Activated naive CD4-positive, alpha-beta T cell treated with anti-CD3 and anti-CD28 coated beads, Interleukin-2, amount 50 U/mL, for 24 hours (primary cell): ENCODE measurements around the gene ZFP62.

ENCODE experiments used
- H3K27ac Mint-ChIP-seq: one replicate; pipeline ENCODE4 v1.8.0; 2021; ENCODE audit warnings: mild to moderate bottlenecking, mixed read lengths
- H3K27me3 Mint-ChIP-seq: one replicate; pipeline ENCODE4 v1.8.0; 2021; ENCODE audit warnings: mixed read lengths
- H3K36me3 Mint-ChIP-seq: one replicate; pipeline ENCODE4 v1.8.0; 2021; ENCODE audit warnings: mixed read lengths
- H3K4me1 Mint-ChIP-seq: one replicate; pipeline ENCODE4 v1.8.0; 2021; ENCODE audit warnings: mixed read lengths
- H3K4me3 Mint-ChIP-seq: one replicate; pipeline ENCODE4 v1.8.0; 2021; ENCODE audit warnings: mild to moderate bottlenecking, mixed read lengths
- H3K9me3 Mint-ChIP-seq: one replicate; pipeline ENCODE4 v1.8.0; 2021; ENCODE audit warnings: mixed read lengths

ZFP62 gene

GRCh38 chr5:180873615-180874520, 12.8 kb upstream of the ZFP62 start:
- Mint-ChIP-seq H3K27ac (no peak overlapping the region), H3K4me1 (no peaks in the 10 kb centered on the region), H3K27me3 (no peaks in the 10 kb centered on the region)

GRCh38 chr5:180872419-180872818, 11.3 kb upstream of the ZFP62 start:
- Mint-ChIP-seq H3K9me3 (no peaks in the 10 kb centered on the region), H3K27me3 (peaks cover 2% of the 10 kb centered on the region), H3K36me3 (no peaks in the 10 kb centered on the region), H3K27ac (no peak overlapping the region), H3K4me1 (no peaks in the 10 kb centered on the region), H3K4me3 (no peak overlapping the region)

More at GRCh38 chr5:180873615-180874520, 12.8 kb upstream of the ZFP62 start:
- no peaks in the 10 kb centered on the region for H3K36me3 Mint-ChIP-seq
- H3K4me3 Mint-ChIP-seq: no peak overlapping the region
- H3K9me3 Mint-ChIP-seq: no peaks in the 10 kb centered on the region

GRCh38 chr5:180870276-180871068, 9.4 kb upstream of the ZFP62 start:
- Mint-ChIP-seq H3K9me3 (no peaks in the 10 kb centered on the region), H3K4me1 (no peaks in the 10 kb centered on the region), H3K27ac (no peak overlapping the region), H3K27me3 (peaks cover 2% of the 10 kb centered on the region), H3K4me3 (no peak overlapping the region), H3K36me3 (no peaks in the 10 kb centered on the region)

DNA sequence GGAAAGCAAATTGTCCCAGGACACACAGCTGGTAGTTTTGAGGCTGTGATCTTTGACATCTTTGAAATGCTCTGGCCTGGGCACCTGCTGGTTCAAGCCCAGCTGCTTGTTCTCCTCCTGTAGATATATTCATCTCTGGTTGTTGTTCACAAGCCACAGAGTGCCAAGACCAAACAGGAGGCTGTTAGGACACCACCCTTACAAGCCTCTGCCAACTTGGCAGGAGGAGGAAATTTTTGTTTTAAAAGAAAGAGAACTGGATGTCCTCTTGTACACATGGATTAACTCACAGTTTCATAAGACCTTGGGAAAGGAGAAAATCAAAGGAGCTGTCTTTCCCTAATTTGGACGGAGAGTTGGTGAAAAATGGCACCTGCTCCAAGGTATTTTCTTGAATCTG, 8.5 kb upstream of the ZFP62 start:
- H3K4me1 Mint-ChIP-seq: no peaks in the 10 kb centered on the region
- H3K36me3 Mint-ChIP-seq: no peaks in the 10 kb centered on the region
- no peak overlapping the region for H3K27ac Mint-ChIP-seq
- no peaks in the 10 kb centered on the region for H3K9me3 Mint-ChIP-seq
- no peak overlapping the region for H3K4me3 Mint-ChIP-seq
- peaks cover 2% of the 10 kb centered on the region for H3K27me3 Mint-ChIP-seq

DNA sequence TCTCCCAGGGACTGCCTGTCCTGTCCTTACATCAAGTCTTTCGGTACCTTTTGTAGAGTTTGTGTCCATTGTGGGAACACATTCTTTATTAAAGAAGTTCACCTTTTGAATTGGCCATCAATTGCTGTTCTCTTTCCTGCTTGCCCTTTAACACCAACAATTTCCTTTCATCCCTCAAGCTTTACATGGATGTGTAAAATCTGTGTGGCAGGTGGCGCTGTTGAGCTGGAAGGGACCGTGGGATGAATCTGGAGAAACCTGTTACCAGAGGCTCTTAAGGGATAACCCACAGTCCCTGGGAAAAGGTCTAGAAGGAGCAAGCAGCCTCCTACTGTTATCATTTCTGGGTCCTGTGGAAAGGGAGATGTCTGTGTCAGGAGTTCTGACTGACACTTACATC, 7.9 kb upstream of the ZFP62 start:
- H3K9me3 Mint-ChIP-seq: no peaks in the 10 kb centered on the region
- H3K27ac Mint-ChIP-seq: no peak overlapping the region
- H3K4me3 Mint-ChIP-seq: no peak overlapping the region
- no peaks in the 10 kb centered on the region for H3K36me3 Mint-ChIP-seq
- peaks cover 2% of the 10 kb centered on the region for H3K27me3 Mint-ChIP-seq
- no peaks in the 10 kb centered on the region for H3K4me1 Mint-ChIP-seq

- peaks cover 2% of the 10 kb centered on the region for H3K27me3 Mint-ChIP-seq
- no peak overlapping the region for H3K27ac Mint-ChIP-seq
- H3K4me3 Mint-ChIP-seq: no peak overlapping the region
- H3K36me3 Mint-ChIP-seq: no peaks in the 10 kb centered on the region
- no peaks in the 10 kb centered on the region for H3K4me1 Mint-ChIP-seq
- no peaks in the 10 kb centered on the region for H3K9me3 Mint-ChIP-seq
These were observed 5.9 kb upstream of the ZFP62 start for GRCh38 chr5:180866985-180867384.

- no peaks in the 10 kb centered on the region for H3K9me3 Mint-ChIP-seq
- no peaks in the 10 kb centered on the region for H3K36me3 Mint-ChIP-seq
- no peak overlapping the region for H3K27ac Mint-ChIP-seq
- H3K4me1 Mint-ChIP-seq: no peaks in the 10 kb centered on the region
- H3K27me3 Mint-ChIP-seq: peaks cover 2% of the 10 kb centered on the region
- H3K4me3 Mint-ChIP-seq: no peak overlapping the region
These were observed 5.1 kb upstream of the ZFP62 start for GRCh38 chr5:180865981-180866695.

DNA sequence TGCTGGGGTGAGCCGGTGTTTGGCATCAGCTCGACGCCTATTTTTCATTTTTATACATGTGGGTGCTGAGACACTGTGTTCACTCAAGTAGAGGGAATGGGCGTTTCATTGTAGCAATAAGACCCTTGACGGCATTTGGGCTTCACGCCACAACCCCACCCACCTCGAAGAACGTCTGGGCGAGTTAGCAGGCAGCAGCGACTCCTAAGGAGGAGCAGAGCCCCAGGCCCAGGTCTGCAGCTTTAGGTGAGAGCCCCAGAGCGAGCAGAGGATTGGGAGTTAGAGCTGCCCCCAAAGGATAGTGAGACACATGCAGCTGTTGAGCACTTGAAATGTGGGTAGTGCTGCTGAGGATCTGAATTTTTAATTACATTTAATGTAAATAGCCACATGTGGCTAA, 1.6 kb upstream of the ZFP62 start:
- Mint-ChIP-seq H3K4me3 (peak overlapping the region; percentile 15), H3K4me1 (peaks cover 20% of the 10 kb centered on the region), H3K27ac (no peak overlapping the region), H3K36me3 (peaks cover 5% of the 10 kb centered on the region), H3K27me3 (no peaks in the 10 kb centered on the region), H3K9me3 (no peaks in the 10 kb centered on the region)

DNA sequence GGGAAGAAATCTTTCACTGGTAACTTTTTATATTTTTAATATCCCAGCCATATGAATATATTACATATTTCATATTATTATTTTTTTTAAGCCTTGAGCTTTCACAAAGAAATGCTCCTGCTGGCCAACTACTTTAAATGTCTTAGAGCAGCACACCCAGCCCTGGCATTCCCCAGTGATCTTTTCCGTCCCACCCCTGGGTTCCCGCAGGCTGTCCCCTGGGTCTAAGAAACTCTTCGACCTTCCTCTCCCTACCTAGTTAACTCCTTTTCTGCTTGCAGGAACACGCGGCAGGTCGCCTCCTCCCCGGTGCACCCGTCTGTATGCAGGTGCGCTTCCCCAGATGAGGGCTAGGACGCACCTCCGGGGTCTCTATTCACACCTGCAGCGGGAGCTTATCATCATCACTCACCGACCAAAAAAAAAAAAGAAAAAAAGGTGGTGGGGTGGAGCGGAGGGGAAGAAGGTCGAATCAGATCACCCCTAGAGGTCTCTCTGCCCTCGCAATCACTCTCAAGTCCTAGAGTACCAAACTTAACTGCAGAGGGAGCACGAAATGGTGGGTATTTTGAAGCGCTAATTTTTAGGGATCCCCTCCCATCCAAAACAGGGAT, 696 bp downstream of the ZFP62 start:
- Mint-ChIP-seq H3K4me3 (peak overlapping the region; percentile 92), H3K27ac (peak overlapping the region; percentile 91), H3K4me1 (peaks cover 28% of the 10 kb centered on the region), H3K36me3 (peaks cover 10% of the 10 kb centered on the region), H3K27me3 (no peaks in the 10 kb centered on the region), H3K9me3 (no peaks in the 10 kb centered on the region)

- no peak overlapping the region for H3K4me3 Mint-ChIP-seq
- no peaks in the 10 kb centered on the region for H3K9me3 Mint-ChIP-seq
- peaks cover 15% of the 10 kb centered on the region for H3K36me3 Mint-ChIP-seq
- H3K4me1 Mint-ChIP-seq: peaks cover 44% of the 10 kb centered on the region
- no peaks in the 10 kb centered on the region for H3K27me3 Mint-ChIP-seq
- H3K27ac Mint-ChIP-seq: peak overlapping the region; percentile 23
These were observed 2.5 kb downstream of the ZFP62 start for GRCh38 chr5:180858586-180858985.

- H3K27ac Mint-ChIP-seq: peak overlapping the region; percentile 20
- peaks cover 11% of the 10 kb centered on the region for H3K9me3 Mint-ChIP-seq
- peaks cover 50% of the 10 kb centered on the region for H3K36me3 Mint-ChIP-seq
- H3K27me3 Mint-ChIP-seq: no peaks in the 10 kb centered on the region
- no peak overlapping the region for H3K4me3 Mint-ChIP-seq
- H3K4me1 Mint-ChIP-seq: peaks cover 42% of the 10 kb centered on the region
These were observed 7.3 kb downstream of the ZFP62 start for GRCh38 chr5:180853848-180854176.

DNA sequence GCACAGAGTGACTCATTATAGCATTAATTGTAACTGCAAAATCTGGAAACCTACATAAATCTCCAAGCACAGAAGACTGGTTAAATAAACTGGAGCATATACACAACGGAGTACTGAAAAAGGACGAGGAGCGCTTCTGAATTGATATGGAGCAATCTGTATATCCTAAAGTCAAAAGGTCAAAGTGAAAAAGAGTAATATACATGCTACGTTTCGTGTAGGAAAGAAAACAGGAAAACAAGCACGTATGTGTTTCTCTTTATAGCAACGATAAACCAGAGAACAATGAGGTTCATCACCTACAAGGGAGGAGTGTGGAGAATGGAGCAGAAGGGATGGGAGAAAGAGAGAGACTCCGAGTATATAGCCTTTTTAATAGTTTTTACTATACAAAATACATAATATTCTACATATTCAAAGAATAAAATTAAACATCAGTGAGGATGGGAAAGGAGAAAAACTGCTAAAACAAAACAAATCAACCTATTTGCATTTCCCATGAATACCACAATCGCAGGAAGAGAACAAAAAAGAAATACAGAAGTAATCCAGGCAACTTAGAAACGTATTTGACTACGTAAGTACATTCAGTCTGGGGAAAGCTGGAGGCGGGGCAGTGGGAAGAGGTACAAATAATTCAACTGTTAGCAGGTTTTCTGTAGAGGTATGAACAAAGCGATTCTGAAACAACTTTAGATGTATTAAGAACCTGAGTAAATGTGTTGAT, 7.8 kb downstream of the ZFP62 start:
- Mint-ChIP-seq H3K9me3 (peaks cover 11% of the 10 kb centered on the region), H3K36me3 (peaks cover 53% of the 10 kb centered on the region), H3K27ac (no peak overlapping the region), H3K27me3 (no peaks in the 10 kb centered on the region), H3K4me3 (no peak overlapping the region), H3K4me1 (peaks cover 40% of the 10 kb centered on the region)

- peaks cover 11% of the 10 kb centered on the region for H3K9me3 Mint-ChIP-seq
- no peak overlapping the region for H3K27ac Mint-ChIP-seq
- H3K4me1 Mint-ChIP-seq: peaks cover 40% of the 10 kb centered on the region
- H3K27me3 Mint-ChIP-seq: no peaks in the 10 kb centered on the region
- H3K4me3 Mint-ChIP-seq: no peak overlapping the region
- H3K36me3 Mint-ChIP-seq: peaks cover 61% of the 10 kb centered on the region
These were observed 8.6 kb downstream of the ZFP62 start for GRCh38 chr5:180852495-180852894.

DNA sequence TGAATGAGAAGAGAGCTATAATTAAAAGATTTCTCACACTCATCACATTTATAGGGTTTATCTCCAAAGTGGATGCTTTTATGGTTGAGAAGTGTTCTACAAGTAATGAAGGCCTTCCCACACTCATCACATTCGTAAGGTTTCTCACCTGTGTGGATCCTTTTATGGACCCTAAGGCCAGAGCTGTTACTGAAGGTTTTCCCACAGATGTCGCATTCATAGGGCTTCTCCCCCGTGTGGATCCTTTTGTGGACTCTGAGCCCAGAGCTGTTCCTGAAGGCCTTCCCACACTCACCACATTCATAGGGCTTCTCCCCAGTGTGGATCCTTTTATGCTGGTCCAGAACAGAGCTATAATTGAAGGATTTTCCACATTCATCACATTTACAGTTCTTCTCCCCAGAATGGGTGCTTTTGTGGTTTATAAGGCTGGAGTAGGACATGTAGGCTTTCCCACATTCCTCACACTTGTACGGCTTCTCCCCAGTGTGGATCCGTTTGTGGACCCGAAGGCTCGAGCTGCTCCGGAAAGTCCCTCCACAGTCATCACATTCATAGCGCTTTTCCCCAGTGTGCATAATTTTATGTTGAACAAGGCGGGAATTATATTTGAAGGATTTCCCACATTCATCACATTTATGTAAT, 10.5 kb downstream of the ZFP62 start:
- Mint-ChIP-seq H3K4me3 (no peak overlapping the region), H3K27ac (no peak overlapping the region), H3K27me3 (no peaks in the 10 kb centered on the region), H3K36me3 (peaks cover 67% of the 10 kb centered on the region), H3K9me3 (peaks cover 11% of the 10 kb centered on the region), H3K4me1 (peaks cover 34% of the 10 kb centered on the region)
